HepG2 (cell line): ENCODE measurements around the gene ADCY6. TPM values are rescaled to one million over a fixed set of nuclear protein-coding genes. Genes with fewer than 3 reads are reported as not detected.
A peak's percentile ranks its signal among the peaks of the same experiment; 100 is the strongest.

Experiments
- ATM ChIP-seq: fragments of 450-650 bp; IDR thresholded peaks from 2 replicates; pipeline ENCODE4 v1.7.1; 2017; ENCODE audit warnings: mild to moderate bottlenecking, borderline replicate concordance
- FIP1L1 ChIP-seq: fragments of 200-400 bp; formaldehyde crosslinking; IDR thresholded peaks from 2 replicates; pipeline ENCODE4 v1.6.1; 2018; ENCODE audit warnings: low read depth, mild to moderate bottlenecking, low read length, moderate library complexity, borderline replicate concordance; ENCODE audit not compliant: insufficient read depth
- HIVEP1 ChIP-seq: sonication (generic); formaldehyde crosslinking; IDR thresholded peaks from 2 replicates; pipeline ENCODE4 v1.4.0; 2020; ENCODE audit warnings: mild to moderate bottlenecking, missing genetic modification reagents
- KLF15 ChIP-seq: sonication (generic); formaldehyde crosslinking; IDR thresholded peaks from 2 replicates; pipeline ENCODE4 v1.8.1; 2023; ENCODE audit warnings: borderline replicate concordance, mild to moderate bottlenecking, inconsistent platforms, missing genetic modification reagents, mixed read lengths
- MEIS1 ChIP-seq: sonication (generic); formaldehyde crosslinking; IDR thresholded peaks from 2 replicates; pipeline ENCODE4 v1.9.0; 2021; ENCODE audit warnings: mild to moderate bottlenecking, missing genetic modification reagents, moderate library complexity, borderline replicate concordance
- PLRG1 ChIP-seq: fragments of 450-650 bp; conservative IDR thresholded peaks from 2 replicates; pipeline ENCODE4 v1.6.1; 2016
- ZKSCAN5 ChIP-seq: sonication (generic); formaldehyde crosslinking; IDR thresholded peaks from 2 replicates; pipeline ENCODE4 v1.5.1; 2020; ENCODE audit warnings: mild to moderate bottlenecking, missing genetic modification reagents
- ZNF232 ChIP-seq: sonication (generic); formaldehyde crosslinking; IDR thresholded peaks from 2 replicates; pipeline ENCODE4 v1.4.0; 2020; ENCODE audit warnings: missing genetic modification reagents, borderline replicate concordance
- ZNF775 ChIP-seq: sonication (generic); formaldehyde crosslinking; IDR thresholded peaks from 2 replicates; pipeline ENCODE4 v1.4.0; 2020; ENCODE audit warnings: missing genetic modification reagents, mild to moderate bottlenecking, moderate library complexity, borderline replicate concordance
- ZNF883 ChIP-seq: sonication (generic); formaldehyde crosslinking; IDR thresholded peaks from 2 replicates; pipeline ENCODE4 v1.5.1; 2020; ENCODE audit warnings: mild to moderate bottlenecking, missing genetic modification reagents; ENCODE audit errors: not compliant biosample characterization
- polyA plus RNA-seq, 8 experiments: library from polyadenylated mRNA; depleted of rRNA in 3 of 8; stranded (reverse) in 7 of 8; unstranded in 1 of 8; fragments of >200 nt; fragmentation: Illumina TruSeq in 4 of 8; extraction: Trizol in 4 of 8; gene quantifications; 2 replicates each; pipeline versions ENCODE4 v1.2.1 to v1.2.3, GENCODE V29; 2011 to 2016; ENCODE audit warnings: low read depth in 4 of 8, missing spikeins in 1 of 8, mixed read lengths in 1 of 8; ENCODE audit not compliant: insufficient read depth in 1 of 8
- total RNA-seq, 5 experiments: library from RNA; depleted of rRNA; stranded (reverse); fragments of >200 nt; fragmentation: Illumina TruSeq; extraction: Trizol; gene quantifications; 2 replicates each; pipeline ENCODE4 v1.2.3, GENCODE V29; 2016; ENCODE audit warnings: low read depth in 1 of 5
- TF ChIP-seq, protein P1 (sequence below): IDR thresholded peaks from 2 replicates; pipeline ENCODE4 v1.6.1; 2016; ENCODE audit warnings: missing biosample characterization, missing genetic modification reagents, low read depth
- TF ChIP-seq, protein P2 (sequence below): sonication (generic); formaldehyde crosslinking; IDR thresholded peaks from 2 replicates; pipeline ENCODE4 v1.5.0; 2020; ENCODE audit warnings: mild to moderate bottlenecking, missing genetic modification reagents
- TF ChIP-seq, protein P3 (sequence below): sonication (generic); formaldehyde crosslinking; IDR thresholded peaks from 2 replicates; pipeline ENCODE4 v1.5.1; 2020; ENCODE audit warnings: mild to moderate bottlenecking, missing genetic modification reagents, moderate library complexity
- TF ChIP-seq, protein P4 (sequence below): sonication (generic); formaldehyde crosslinking; IDR thresholded peaks from 2 replicates; pipeline ENCODE4 v1.9.0; 2021; ENCODE audit warnings: missing genetic modification reagents, borderline replicate concordance
- TF ChIP-seq, protein P5 (sequence below): sonication (generic); formaldehyde crosslinking; IDR thresholded peaks from 2 replicates; pipeline ENCODE4 v1.5.0; 2020; ENCODE audit warnings: mild to moderate bottlenecking, missing genetic modification reagents, borderline replicate concordance

Gene ADCY6
- total and polyA plus RNA-seq, 2 of the 13 experiments (the other 11 are each of a cell fraction or from before 2014, with no cell fraction given): 10.6 to 11.8 TPM

DNA sequence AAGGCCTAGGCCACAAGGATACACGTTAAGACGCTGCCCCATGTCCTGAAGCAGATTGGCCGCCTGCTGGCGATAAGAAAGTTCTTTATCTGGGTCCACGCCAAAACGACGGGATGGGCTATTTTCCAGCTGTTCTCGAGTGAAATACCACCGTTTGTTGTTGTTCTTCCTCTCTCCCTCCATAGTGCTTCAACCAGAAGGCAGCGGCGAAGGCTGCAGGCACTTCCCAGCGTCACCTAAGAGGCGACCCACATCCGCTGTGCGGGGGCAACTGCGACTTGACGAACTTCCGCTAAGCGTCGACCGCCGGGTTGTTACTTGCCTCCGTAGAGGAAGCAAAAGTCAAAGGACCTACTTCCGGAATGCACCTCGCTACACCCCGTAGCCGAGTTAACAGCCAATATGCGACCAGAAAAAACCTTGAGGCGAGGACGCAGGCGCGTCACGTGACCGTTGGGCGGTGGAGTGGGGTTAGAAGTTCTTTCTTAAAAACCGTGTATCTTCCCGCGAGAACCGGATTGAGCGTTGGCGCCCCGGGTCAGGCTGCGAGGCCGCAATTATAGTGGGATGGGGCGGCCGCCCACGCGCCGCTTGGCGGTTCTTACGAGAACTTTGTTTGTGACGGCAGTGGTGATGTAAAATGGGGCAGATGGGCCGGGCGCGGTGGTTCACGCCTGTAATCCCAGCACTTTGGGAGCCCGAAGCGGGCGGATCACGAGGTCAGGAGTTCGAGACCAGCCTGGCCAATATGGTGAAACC lies 72.2 kb downstream of the ADCY6 start, which contains the start of gene CCNT1 (continued):
- TF ChIP-seq, protein P1, sequence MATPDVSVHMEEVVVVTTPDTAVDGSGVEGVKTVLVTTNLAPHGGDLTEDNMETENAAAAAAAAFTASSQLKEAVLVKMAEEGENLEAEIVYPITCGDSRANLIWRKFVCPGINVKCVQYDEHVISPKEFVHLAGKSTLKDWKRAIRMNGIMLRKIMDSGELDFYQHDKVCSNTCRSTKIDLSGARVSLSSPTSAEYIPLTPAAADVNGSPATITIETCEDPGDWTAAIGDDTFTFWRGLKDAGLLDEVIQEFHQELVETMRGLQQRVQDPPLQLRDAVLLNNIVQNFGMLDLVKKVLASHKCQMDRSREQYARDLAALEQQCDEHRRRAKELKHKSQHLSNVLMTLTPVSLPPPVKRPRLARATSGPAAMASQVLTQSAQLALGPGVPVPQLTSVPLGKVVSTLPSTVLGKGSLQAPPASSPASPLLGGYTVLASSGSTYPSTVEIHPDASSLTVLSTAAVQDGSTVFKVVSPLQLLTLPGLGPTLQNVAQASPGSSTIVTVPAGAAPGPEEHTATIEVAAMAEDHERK: peak; percentile 70
- TF ChIP-seq ZNF232 (CRISPR knock-in tag) (no peak; the same call in 1 of the 2 replicates), PLRG1 (no peak), ZNF775 (CRISPR knock-in tag) (no peak; the same call in 1 of the 2 replicates), MEIS1 (CRISPR knock-in tag) (no peak; the same call in 1 of the 2 replicates), ZNF883 (no peak), KLF15 (CRISPR knock-in tag) (no peak), FIP1L1 (no peak), ZKSCAN5 (CRISPR knock-in tag) (no peak), HIVEP1 (CRISPR knock-in tag) (peak; percentile 86), ATM (no peak)
- TF ChIP-seq, protein P2, sequence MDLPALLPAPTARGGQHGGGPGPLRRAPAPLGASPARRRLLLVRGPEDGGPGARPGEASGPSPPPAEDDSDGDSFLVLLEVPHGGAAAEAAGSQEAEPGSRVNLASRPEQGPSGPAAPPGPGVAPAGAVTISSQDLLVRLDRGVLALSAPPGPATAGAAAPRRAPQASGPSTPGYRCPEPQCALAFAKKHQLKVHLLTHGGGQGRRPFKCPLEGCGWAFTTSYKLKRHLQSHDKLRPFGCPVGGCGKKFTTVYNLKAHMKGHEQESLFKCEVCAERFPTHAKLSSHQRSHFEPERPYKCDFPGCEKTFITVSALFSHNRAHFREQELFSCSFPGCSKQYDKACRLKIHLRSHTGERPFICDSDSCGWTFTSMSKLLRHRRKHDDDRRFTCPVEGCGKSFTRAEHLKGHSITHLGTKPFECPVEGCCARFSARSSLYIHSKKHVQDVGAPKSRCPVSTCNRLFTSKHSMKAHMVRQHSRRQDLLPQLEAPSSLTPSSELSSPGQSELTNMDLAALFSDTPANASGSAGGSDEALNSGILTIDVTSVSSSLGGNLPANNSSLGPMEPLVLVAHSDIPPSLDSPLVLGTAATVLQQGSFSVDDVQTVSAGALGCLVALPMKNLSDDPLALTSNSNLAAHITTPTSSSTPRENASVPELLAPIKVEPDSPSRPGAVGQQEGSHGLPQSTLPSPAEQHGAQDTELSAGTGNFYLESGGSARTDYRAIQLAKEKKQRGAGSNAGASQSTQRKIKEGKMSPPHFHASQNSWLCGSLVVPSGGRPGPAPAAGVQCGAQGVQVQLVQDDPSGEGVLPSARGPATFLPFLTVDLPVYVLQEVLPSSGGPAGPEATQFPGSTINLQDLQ (CRISPR knock-in tag): no peak
- TF ChIP-seq, protein P3, sequence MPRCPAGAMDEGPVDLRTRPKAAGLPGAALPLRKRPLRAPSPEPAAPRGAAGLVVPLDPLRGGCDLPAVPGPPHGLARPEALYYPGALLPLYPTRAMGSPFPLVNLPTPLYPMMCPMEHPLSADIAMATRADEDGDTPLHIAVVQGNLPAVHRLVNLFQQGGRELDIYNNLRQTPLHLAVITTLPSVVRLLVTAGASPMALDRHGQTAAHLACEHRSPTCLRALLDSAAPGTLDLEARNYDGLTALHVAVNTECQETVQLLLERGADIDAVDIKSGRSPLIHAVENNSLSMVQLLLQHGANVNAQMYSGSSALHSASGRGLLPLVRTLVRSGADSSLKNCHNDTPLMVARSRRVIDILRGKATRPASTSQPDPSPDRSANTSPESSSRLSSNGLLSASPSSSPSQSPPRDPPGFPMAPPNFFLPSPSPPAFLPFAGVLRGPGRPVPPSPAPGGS (CRISPR knock-in tag): peak; percentile 53; the same call in 1 of the 2 replicates
- TF ChIP-seq, protein P4, sequence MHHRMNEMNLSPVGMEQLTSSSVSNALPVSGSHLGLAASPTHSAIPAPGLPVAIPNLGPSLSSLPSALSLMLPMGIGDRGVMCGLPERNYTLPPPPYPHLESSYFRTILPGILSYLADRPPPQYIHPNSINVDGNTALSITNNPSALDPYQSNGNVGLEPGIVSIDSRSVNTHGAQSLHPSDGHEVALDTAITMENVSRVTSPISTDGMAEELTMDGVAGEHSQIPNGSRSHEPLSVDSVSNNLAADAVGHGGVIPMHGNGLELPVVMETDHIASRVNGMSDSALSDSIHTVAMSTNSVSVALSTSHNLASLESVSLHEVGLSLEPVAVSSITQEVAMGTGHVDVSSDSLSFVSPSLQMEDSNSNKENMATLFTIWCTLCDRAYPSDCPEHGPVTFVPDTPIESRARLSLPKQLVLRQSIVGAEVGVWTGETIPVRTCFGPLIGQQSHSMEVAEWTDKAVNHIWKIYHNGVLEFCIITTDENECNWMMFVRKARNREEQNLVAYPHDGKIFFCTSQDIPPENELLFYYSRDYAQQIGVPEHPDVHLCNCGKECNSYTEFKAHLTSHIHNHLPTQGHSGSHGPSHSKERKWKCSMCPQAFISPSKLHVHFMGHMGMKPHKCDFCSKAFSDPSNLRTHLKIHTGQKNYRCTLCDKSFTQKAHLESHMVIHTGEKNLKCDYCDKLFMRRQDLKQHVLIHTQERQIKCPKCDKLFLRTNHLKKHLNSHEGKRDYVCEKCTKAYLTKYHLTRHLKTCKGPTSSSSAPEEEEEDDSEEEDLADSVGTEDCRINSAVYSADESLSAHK (CRISPR knock-in tag): no peak
- TF ChIP-seq, protein P5, sequence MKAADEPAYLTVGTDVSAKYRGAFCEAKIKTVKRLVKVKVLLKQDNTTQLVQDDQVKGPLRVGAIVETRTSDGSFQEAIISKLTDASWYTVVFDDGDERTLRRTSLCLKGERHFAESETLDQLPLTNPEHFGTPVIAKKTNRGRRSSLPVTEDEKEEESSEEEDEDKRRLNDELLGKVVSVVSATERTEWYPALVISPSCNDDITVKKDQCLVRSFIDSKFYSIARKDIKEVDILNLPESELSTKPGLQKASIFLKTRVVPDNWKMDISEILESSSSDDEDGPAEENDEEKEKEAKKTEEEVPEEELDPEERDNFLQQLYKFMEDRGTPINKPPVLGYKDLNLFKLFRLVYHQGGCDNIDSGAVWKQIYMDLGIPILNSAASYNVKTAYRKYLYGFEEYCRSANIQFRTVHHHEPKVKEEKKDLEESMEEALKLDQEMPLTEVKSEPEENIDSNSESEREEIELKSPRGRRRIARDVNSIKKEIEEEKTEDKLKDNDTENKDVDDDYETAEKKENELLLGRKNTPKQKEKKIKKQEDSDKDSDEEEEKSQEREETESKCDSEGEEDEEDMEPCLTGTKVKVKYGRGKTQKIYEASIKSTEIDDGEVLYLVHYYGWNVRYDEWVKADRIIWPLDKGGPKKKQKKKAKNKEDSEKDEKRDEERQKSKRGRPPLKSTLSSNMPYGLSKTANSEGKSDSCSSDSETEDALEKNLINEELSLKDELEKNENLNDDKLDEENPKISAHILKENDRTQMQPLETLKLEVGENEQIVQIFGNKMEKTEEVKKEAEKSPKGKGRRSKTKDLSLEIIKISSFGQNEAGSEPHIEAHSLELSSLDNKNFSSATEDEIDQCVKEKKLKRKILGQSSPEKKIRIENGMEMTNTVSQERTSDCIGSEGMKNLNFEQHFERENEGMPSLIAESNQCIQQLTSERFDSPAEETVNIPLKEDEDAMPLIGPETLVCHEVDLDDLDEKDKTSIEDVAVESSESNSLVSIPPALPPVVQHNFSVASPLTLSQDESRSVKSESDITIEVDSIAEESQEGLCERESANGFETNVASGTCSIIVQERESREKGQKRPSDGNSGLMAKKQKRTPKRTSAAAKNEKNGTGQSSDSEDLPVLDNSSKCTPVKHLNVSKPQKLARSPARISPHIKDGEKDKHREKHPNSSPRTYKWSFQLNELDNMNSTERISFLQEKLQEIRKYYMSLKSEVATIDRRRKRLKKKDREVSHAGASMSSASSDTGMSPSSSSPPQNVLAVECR (CRISPR knock-in tag): peak; percentile 90
